Activated gamma-delta T cell treated with anti-CD3 and anti-CD28 coated beads, Interleukin-2, amount 50 U/mL, for 16 hours (primary cell): ENCODE results near the gene PRRC2A.

ENCODE experiments used
- DNase-seq: peaks from one replicate; pipeline ENCODE4 v3.0.0-alpha.2; 2020; ENCODE audit warnings: low read depth

The PRRC2A gene

GRCh38 chr6:31652925-31653724 is 32.6 kb downstream of the PRRC2A start:
- DNase-seq, result peak; percentile 82

- DNase-seq, result no peak
These were observed 34.2 kb downstream of the PRRC2A start for GRCh38 chr6:31654574-31655348.

GRCh38 chr6:31655349-31656237 is 35.1 kb downstream of the PRRC2A start, which contains the start of gene APOM:
TSS of gene APOM (plus strand) at chr6:31655894. CDS start at chr6:31655967, 73 bp downstream.
- no peak for DNase-seq

GRCh38 chr6:31657406-31658157 is 37.1 kb downstream of the PRRC2A start:
- DNase-seq, result no peak

GRCh38 chr6:31658158-31658688 is 37.7 kb downstream of the PRRC2A start:
- no peak for DNase-seq

GRCh38 chr6:31658983-31659648 is 38.6 kb downstream of the PRRC2A start:
- DNase-seq, result no peak

GRCh38 chr6:31659649-31660380 is 39.3 kb downstream of the PRRC2A start:
- no peak for DNase-seq

GRCh38 chr6:31660381-31661261 is 40.1 kb downstream of the PRRC2A start, which contains the start of gene C6orf47:
TSS of gene C6orf47 (minus strand) at chr6:31660778. CDS start at chr6:31659947, 831 bp downstream.
- DNase-seq, result peak; percentile 56

GRCh38 chr6:31661262-31662123 is 41.0 kb downstream of the PRRC2A start:
- no peak for DNase-seq

GRCh38 chr6:31662124-31662723 is 41.7 kb downstream of the PRRC2A start:
- DNase-seq, result no peak

- no peak for DNase-seq
These were observed 42.8 kb downstream of the PRRC2A start for GRCh38 chr6:31663126-31663960.

GRCh38 chr6:31663961-31664789 is 43.7 kb downstream of the PRRC2A start:
- no peak for DNase-seq

GRCh38 chr6:31664790-31665500 is 44.4 kb downstream of the PRRC2A start, which contains the start of gene GPANK1:
TSS of gene GPANK1 (minus strand) at chr6:31664997. CDS start at chr6:31664478, 519 bp downstream.
- peak; percentile 85 for DNase-seq

GRCh38 chr6:31665501-31666336 is 45.2 kb downstream of the PRRC2A start, which contains the start of gene CSNK2B:
TSS of gene CSNK2B (plus strand) at chr6:31666080. CDS start at chr6:31666832, 752 bp downstream.
- peak; percentile 97 for DNase-seq
